HEK293 (cell line): Measurements from ENCODE around the gene IGSF23.

Experiments used
- CTCF ChIA-PET: fragments of 350-600 bp; formaldehyde crosslinking; extraction: SDS; loops from one replicate; lab custom pipeline; 2021; ENCODE audit warnings: antibody characterized with exemption; lab: Yijun Ruan, JAX
- POLR2A ChIA-PET: fragments of 300-600 bp; formaldehyde crosslinking; extraction: SDS; loops from one replicate; lab custom pipeline; 2020; ENCODE audit warnings: antibody characterized with exemption, inconsistent platforms; lab: Yijun Ruan, JAX
- H3K27ac ChIP-seq: fragments of 200-500 bp; sonication (Bioruptor generic); 2 replicates; pipeline ENCODE4 v1.5.1; 2014; ENCODE audit warnings: low read depth, low read length, control low read depth, inconsistent platforms; ENCODE audit errors: extremely low read depth
- H3K36me3 ChIP-seq, 2 experiments: fragments of 200-500 bp in 1 of 2; sonication (Bioruptor generic) in 1 of 2; 1 replicate in 1 of 2; 2 replicates in 1 of 2; pipeline ENCODE4 v1.5.1; 2014 to 2017; ENCODE audit warnings: inconsistent platforms in 2 of 2, low read length in 2 of 2; ENCODE audit not compliant: control insufficient read depth in 2 of 2, insufficient read depth in 1 of 2
- H3K4me1 ChIP-seq: fragments of 200-500 bp; sonication (Bioruptor generic); 2 replicates; pipeline ENCODE4 v1.5.1; 2014; ENCODE audit warnings: mild to moderate bottlenecking, low read length, inconsistent platforms; ENCODE audit not compliant: control insufficient read depth, insufficient read depth
- H3K4me3 ChIP-seq: 2 replicates; pipeline ENCODE4 v1.5.1; 2011; ENCODE audit warnings: low read depth, mild to moderate bottlenecking, control low read depth, low read length, moderate library complexity
- H3K9me3 ChIP-seq: fragments of 200-500 bp; sonication (Bioruptor generic); 2 replicates; pipeline ENCODE4 v1.5.1; 2014; ENCODE audit warnings: low read depth, low read length, inconsistent platforms; ENCODE audit not compliant: control insufficient read depth, insufficient read depth
- ATF2 ChIP-seq: fragments of 450-650 bp; formaldehyde crosslinking; IDR thresholded peaks from 2 replicates; pipeline ENCODE4 v1.5.1; 2016; ENCODE audit warnings: missing biosample characterization, missing genetic modification characterization, low read depth
- KLF9 ChIP-seq: fragments of 450-650 bp; formaldehyde crosslinking; IDR thresholded peaks from 2 replicates; pipeline ENCODE4 v1.5.1; 2016; ENCODE audit warnings: missing biosample characterization, missing genetic modification characterization, low read depth
- OSR2 ChIP-seq: fragments of 450-650 bp; formaldehyde crosslinking; IDR thresholded peaks from 2 replicates; pipeline ENCODE4 v1.5.1; 2016; ENCODE audit warnings: missing biosample characterization, missing genetic modification characterization
- REST ChIP-seq: fragments of 450-650 bp; formaldehyde crosslinking; IDR thresholded peaks from 2 replicates; pipeline ENCODE4 v1.5.1; 2016; ENCODE audit warnings: missing biosample characterization, missing genetic modification characterization
- SP2 ChIP-seq: fragments of 450-650 bp; formaldehyde crosslinking; IDR thresholded peaks from 2 replicates; pipeline ENCODE4 v1.5.1; 2016; ENCODE audit warnings: missing biosample characterization, missing genetic modification characterization
- YY1 ChIP-seq: fragments of 450-650 bp; formaldehyde crosslinking; IDR thresholded peaks from 2 replicates; pipeline ENCODE4 v1.5.1; 2018; ENCODE audit warnings: missing biosample characterization, missing genetic modification characterization
- ZFP41 ChIP-seq: fragments of 450-650 bp; formaldehyde crosslinking; IDR thresholded peaks from 2 replicates; pipeline ENCODE4 v1.5.1; 2016; ENCODE audit warnings: missing biosample characterization, missing genetic modification characterization, borderline replicate concordance
- ZIC2 ChIP-seq: fragments of 450-650 bp; formaldehyde crosslinking; IDR thresholded peaks from 2 replicates; pipeline ENCODE4 v1.5.1; 2016; ENCODE audit warnings: missing biosample characterization, missing genetic modification characterization
- ZNF174 ChIP-seq: fragments of 450-650 bp; formaldehyde crosslinking; IDR thresholded peaks from 2 replicates; pipeline ENCODE4 v1.5.0; 2017; ENCODE audit warnings: missing biosample characterization, mild to moderate bottlenecking, missing genetic modification characterization
- ZNF239 ChIP-seq: fragments of 450-650 bp; formaldehyde crosslinking; IDR thresholded peaks from 2 replicates; pipeline ENCODE4 v1.5.1; 2016; ENCODE audit warnings: missing biosample characterization, missing genetic modification characterization
- ZNF274 ChIP-seq, 2 experiments: fragments of 200-500 bp in 1 of 2; fragments of 450-650 bp in 1 of 2; sonication (Bioruptor generic) in 1 of 2; formaldehyde crosslinking in 1 of 2; IDR thresholded peaks; 2 replicates each; pipeline versions ENCODE4 v1.5.1 to v1.6.1; 2014 to 2016; ENCODE audit warnings: borderline replicate concordance in 1 of 2, inconsistent platforms in 1 of 2, low read length in 1 of 2, missing biosample characterization in 1 of 2, missing genetic modification characterization in 1 of 2
- ZNF335 ChIP-seq: fragments of 450-650 bp; formaldehyde crosslinking; conservative IDR thresholded peaks from 2 replicates; pipeline ENCODE4 v1.5.1; 2016; ENCODE audit warnings: missing biosample characterization, missing genetic modification characterization
- ZNF449 ChIP-seq: fragments of 450-650 bp; formaldehyde crosslinking; IDR thresholded peaks from 2 replicates; pipeline ENCODE4 v1.5.1; 2017; ENCODE audit warnings: missing biosample characterization, mild to moderate bottlenecking, missing genetic modification characterization, moderate library complexity
- ZNF501 ChIP-seq: fragments of 450-650 bp; formaldehyde crosslinking; IDR thresholded peaks from 2 replicates; pipeline ENCODE4 v1.5.1; 2016; ENCODE audit warnings: missing biosample characterization, missing genetic modification characterization
- ZNF544 ChIP-seq: fragments of 450-650 bp; formaldehyde crosslinking; IDR thresholded peaks from 2 replicates; pipeline ENCODE4 v1.5.0; 2017; ENCODE audit warnings: missing biosample characterization, missing genetic modification characterization
- ZNF629 ChIP-seq: fragments of 450-650 bp; formaldehyde crosslinking; IDR thresholded peaks from 2 replicates; pipeline ENCODE4 v1.5.1; 2017; ENCODE audit warnings: missing biosample characterization, missing genetic modification characterization
- ZNF658 ChIP-seq: fragments of 450-650 bp; formaldehyde crosslinking; IDR thresholded peaks from 2 replicates; pipeline ENCODE4; 2016; ENCODE audit warnings: missing biosample characterization, missing genetic modification characterization
- ZNF664 ChIP-seq: fragments of 450-650 bp; formaldehyde crosslinking; IDR thresholded peaks from 2 replicates; pipeline ENCODE4 v1.5.1; 2016; ENCODE audit warnings: missing biosample characterization, missing genetic modification characterization
- ZSCAN23 ChIP-seq: fragments of 450-650 bp; formaldehyde crosslinking; IDR thresholded peaks from 2 replicates; pipeline ENCODE4 v1.5.1; 2016; ENCODE audit warnings: missing biosample characterization, missing genetic modification characterization

The IGSF23 gene

GRCh38 chr19:44636439-44637389 lies 23.4 kb downstream of the IGSF23 start (continued):
- TF ChIP-seq ATF2 (no peak), ZFP41 (tag by site-specific recombination) (no peak), OSR2 (no peak), ZNF664 (tag by site-specific recombination) (no peak), ZNF544 (tag by site-specific recombination) (no peak), ZNF658 (no peak), ZNF449 (tag by site-specific recombination) (no peak), ZNF239 (tag by site-specific recombination) (no peak), SP2 (tag by site-specific recombination) (no peak), KLF9 (no peak), ZNF629 (tag by site-specific recombination) (no peak), YY1 (tag by site-specific recombination) (no peak)

GRCh38 chr19:44637390-44637764 lies 24.0 kb downstream of the IGSF23 start:
- H3K4me1 ChIP-seq = no peaks in the 10 kb centered on the region
- no peak overlapping the region for H3K4me3 ChIP-seq
- H3K36me3 ChIP-seq = no peaks in the 10 kb centered on the region
- H3K27ac ChIP-seq = no peak overlapping the region
- no peaks in the 10 kb centered on the region for H3K9me3 ChIP-seq
- ChIA-PET POLR2A (no interaction called here), CTCF (interaction anchor here (1.0 to 1.7 kb wide), 2 partner anchors 55 to 66 kb away, joined by 3 to 6 read pairs; no protein-coding TSS in a partner anchor)
- TF ChIP-seq ZNF335 (tag by site-specific recombination) (no peak), ZNF501 (no peak), ZNF174 (tag by site-specific recombination) (no peak), ZSCAN23 (no peak), ZIC2 (no peak)

GRCh38 chr19:44640518-44640917 lies 27.2 kb downstream of the IGSF23 start:
- H3K36me3 ChIP-seq = no peaks in the 10 kb centered on the region
- POLR2A ChIA-PET = no interaction called here
- no peak overlapping the region for H3K4me3 ChIP-seq
- TF ChIP-seq ZNF274 (IDR thresholded peaks at IDR 0.05; ENCODE audit: low read length) = no peak
- TF ChIP-seq ZNF274 (tag by site-specific recombination; IDR thresholded peaks at IDR 0.05; ENCODE audit: borderline replicate concordance) = no peak
- 0 out of 2 replicates have a peak, but pooled peaks have one; percentile 21 for TF ChIP-seq REST (tag by site-specific recombination)
- CTCF ChIA-PET = interaction anchor here (0.6 to 2.1 kb wide), 3 partner anchors 16 to 74 kb away, joined by 3 to 8 read pairs (median 4); no protein-coding TSS in a partner anchor
- H3K4me1 ChIP-seq = no peaks in the 10 kb centered on the region
- H3K27ac ChIP-seq = no peak overlapping the region
- no peaks in the 10 kb centered on the region for H3K9me3 ChIP-seq
